ENCODE measurements around the gene KRT71.
A peak's percentile ranks its signal among the peaks of the same experiment; 100 is the strongest.

Gene KRT71

DNA sequence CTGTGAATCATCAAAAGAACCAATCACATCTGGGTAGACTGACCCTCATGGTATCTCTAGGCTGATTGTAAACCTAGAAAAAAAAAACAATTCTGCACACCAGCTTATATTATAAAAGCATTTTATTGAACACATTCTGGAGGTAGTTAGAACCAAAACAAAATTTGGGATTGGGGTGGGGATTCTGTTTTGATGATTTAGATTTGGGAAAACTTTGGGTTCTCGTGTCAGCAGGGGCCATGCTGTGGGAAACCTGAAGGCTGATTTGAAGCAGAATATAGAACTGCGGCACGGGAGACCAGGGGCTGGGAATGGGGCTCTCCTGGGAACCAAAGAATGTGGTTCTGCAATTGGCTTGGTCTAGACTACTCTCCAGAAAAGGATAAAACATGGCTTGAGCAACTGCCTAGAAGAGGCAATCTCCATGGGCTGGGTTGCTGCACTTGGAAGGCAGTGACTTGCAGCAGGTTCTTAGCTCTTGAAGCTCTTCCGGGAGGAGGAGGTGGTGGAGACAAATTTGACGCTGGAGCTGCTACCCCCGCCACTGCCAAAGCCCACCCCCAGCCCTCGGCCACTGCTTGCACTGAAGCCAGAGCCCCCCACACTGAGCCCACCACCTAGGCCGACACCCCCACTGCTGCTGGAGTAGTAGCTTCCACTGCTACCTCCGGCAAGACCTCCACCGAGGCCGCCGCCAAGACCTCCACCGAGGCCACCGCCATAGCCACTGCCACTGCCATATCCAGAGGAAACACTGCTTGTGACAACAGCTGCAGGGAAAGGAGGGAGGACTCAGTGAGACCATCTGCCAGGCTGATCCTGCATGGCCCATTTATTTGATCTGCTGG lies 38.2 kb downstream of the KRT71 start:
- H3K27me3 ChIP-seq (replicated peaks), result no peaks in the 10 kb centered on the region
- no peak overlapping the region for H3K4me3 ChIP-seq (ENCODE audit: low read depth, low read length)
- no peaks in the 10 kb centered on the region for H3K36me3 ChIP-seq (replicated peaks)
- no peak for DNase-seq
- TF ChIP-seq, protein P1, sequence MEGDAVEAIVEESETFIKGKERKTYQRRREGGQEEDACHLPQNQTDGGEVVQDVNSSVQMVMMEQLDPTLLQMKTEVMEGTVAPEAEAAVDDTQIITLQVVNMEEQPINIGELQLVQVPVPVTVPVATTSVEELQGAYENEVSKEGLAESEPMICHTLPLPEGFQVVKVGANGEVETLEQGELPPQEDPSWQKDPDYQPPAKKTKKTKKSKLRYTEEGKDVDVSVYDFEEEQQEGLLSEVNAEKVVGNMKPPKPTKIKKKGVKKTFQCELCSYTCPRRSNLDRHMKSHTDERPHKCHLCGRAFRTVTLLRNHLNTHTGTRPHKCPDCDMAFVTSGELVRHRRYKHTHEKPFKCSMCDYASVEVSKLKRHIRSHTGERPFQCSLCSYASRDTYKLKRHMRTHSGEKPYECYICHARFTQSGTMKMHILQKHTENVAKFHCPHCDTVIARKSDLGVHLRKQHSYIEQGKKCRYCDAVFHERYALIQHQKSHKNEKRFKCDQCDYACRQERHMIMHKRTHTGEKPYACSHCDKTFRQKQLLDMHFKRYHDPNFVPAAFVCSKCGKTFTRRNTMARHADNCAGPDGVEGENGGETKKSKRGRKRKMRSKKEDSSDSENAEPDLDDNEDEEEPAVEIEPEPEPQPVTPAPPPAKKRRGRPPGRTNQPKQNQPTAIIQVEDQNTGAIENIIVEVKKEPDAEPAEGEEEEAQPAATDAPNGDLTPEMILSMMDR (IDR thresholded peaks at IDR 0.05; ENCODE audit: low read depth, low read length, missing control alignments), result no peak
- H3K27ac ChIP-seq, result no peak overlapping the region
- in situ Hi-C loops (cut with HindIII; ENCODE audit: low pct_ligation_motif_present, low sequenced_read_pairs), result no loop called here

DNA sequence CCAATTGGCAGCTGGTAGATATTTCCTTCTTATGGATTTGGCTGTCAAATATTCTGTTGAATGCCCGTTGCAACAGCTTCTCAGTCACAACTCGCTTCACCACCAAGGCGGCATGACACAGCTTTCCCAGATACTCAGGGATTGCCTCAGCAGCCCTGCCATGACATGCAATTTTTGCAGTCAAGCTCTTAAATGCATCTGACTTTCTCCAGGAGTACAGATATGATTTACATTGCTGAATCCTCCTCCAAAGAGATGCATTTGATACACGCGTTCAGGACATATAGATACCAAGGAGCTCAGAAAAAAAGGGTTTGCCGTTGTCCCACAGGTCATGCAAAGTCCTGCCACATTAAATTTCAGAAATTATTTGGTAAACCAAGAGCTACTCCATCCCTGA lies 39.2 kb downstream of the KRT71 start:
- H3K27me3 ChIP-seq (replicated peaks), result no peaks in the 10 kb centered on the region
- H3K36me3 ChIP-seq (replicated peaks), result no peaks in the 10 kb centered on the region
- no peak overlapping the region for H3K4me3 ChIP-seq (ENCODE audit: low read depth, low read length)
- H3K27ac ChIP-seq, result no peak overlapping the region
- in situ Hi-C loops (cut with HindIII; ENCODE audit: low pct_ligation_motif_present, low sequenced_read_pairs), result no loop called here
- TF ChIP-seq, protein P1 (IDR thresholded peaks at IDR 0.05; ENCODE audit: low read depth, low read length, missing control alignments), result no peak
- DNase-seq, result no peak

DNA sequence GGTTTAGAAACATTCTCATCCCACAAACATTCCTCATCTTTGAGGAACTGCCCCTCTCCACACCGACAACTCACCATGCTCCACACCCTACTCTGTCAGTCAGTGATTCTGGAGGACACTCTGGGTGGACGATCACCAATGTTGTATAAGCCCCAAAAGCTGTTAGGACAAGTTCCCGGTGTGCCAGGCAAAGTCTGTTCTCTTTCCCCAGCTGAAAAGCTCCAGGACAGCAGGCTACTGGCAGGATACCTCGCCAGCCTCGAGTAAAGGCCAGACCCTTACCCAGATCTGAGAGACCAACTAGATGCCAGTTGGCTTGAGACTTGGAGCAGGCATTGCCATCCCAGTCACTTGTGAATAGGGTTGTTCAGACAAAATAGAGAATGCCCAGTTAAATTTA lies 44.7 kb downstream of the KRT71 start:
- Histone ChIP-seq H3K27me3 (replicated peaks) (no peaks in the 10 kb centered on the region), H3K4me3 (ENCODE audit: low read depth, low read length) (no peak overlapping the region), H3K27ac (no peak overlapping the region), H3K36me3 (replicated peaks) (no peaks in the 10 kb centered on the region)
- in situ Hi-C loops (cut with HindIII; ENCODE audit: low pct_ligation_motif_present, low sequenced_read_pairs), result no loop called here
- TF ChIP-seq, protein P1 (IDR thresholded peaks at IDR 0.05; ENCODE audit: low read depth, low read length, missing control alignments), result no peak
- DNase-seq, result no peak

DNA sequence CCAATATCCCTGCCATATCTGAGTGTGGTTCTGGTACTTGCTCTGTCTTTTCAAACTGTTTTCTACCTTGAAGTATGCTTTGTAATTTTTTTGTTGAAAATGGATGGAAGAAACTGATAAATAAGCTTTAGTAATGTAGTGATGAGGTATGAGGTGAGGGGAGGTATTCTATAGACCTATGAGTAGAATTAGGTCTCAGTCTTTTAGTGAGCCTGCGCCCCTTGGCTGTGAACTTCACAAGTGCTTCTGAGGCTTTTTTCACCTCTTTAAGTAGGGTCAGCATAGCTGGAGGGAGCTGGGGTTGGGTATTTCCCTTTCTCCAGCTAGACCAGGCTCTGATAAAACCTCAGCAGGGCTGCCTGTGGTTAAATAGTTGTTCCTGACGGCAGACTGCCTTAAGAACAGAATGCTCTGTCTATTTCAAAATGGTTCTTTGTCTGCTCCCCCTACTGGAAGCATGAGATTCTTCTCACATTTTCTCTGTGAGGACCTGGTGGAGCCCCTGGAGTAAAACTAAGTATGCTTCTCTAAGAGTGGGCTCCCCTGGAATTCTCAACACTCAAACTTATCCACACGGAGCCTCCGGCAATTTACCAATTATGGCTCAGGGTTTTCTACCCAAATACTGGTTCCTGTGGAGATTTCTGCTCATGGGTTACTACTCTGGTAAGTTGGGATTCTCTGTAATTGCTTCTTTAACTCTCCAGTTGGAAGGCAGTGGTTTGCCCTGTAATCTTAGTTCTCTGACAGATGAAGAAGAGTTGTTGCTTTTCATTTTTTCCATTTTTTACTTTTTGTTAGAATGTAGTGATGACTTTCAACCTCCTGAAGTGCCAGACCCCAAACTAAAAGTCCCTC lies 45.9 kb downstream of the KRT71 start:
- H3K4me3 ChIP-seq (ENCODE audit: low read depth, low read length), result no peak overlapping the region
- TF ChIP-seq, protein P1 (IDR thresholded peaks at IDR 0.05; ENCODE audit: low read depth, low read length, missing control alignments), result peak; percentile 75
- no peak overlapping the region for H3K27ac ChIP-seq
- peak; percentile 78 for DNase-seq
- in situ Hi-C loops (cut with HindIII; ENCODE audit: low pct_ligation_motif_present, low sequenced_read_pairs), result no loop called here
- no peaks in the 10 kb centered on the region for H3K36me3 ChIP-seq (replicated peaks)
- H3K27me3 ChIP-seq (replicated peaks), result no peaks in the 10 kb centered on the region

DNA sequence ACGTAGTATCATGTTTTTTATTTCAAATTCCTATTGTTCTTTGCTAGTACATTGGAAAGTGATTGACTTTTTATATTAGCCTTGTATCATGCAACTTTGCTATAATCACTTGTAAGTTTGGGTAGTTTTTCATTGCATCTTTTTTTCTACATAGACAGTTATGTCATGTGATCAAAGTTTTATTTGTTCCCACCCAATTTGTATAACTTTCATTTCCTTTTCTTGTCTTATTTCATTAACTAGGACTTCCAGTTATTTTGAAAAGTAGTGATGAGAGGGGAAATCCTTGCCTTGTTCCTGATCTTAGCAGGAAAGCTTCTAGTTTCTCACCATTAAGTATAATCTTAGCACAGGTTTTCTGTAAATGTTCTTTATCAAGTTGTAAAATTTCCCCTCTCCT lies 50.1 kb downstream of the KRT71 start:
- Histone ChIP-seq H3K27ac (no peak overlapping the region), H3K4me3 (ENCODE audit: low read depth, low read length) (no peak overlapping the region), H3K36me3 (replicated peaks) (no peaks in the 10 kb centered on the region), H3K27me3 (replicated peaks) (no peaks in the 10 kb centered on the region)
- TF ChIP-seq, protein P1 (IDR thresholded peaks at IDR 0.05; ENCODE audit: low read depth, low read length, missing control alignments), result no peak
- in situ Hi-C loops (cut with HindIII; ENCODE audit: low pct_ligation_motif_present, low sequenced_read_pairs), result no loop called here
- no peak for DNase-seq
